H9 (cell line): ENCODE measurements around the gene CCDC122. TPM values are rescaled to one million over a fixed set of nuclear protein-coding genes. Genes with fewer than 3 reads are reported as not detected.

Experiments
- DNase-seq: peaks from one replicate; pipeline ENCODE4 v3.0.0-alpha.2; 2017
- H2AFZ ChIP-seq: one replicate; pipeline ENCODE4 v1.6.1; 2013; ENCODE audit warnings: mild to moderate bottlenecking, low read length, control low read depth, moderate library complexity
- H2AK5ac ChIP-seq: 2 replicates; pipeline ENCODE4 v1.6.1; 2013; ENCODE audit warnings: low read length, control low read depth, mixed read lengths; ENCODE audit not compliant: insufficient read length
- H2BK120ac ChIP-seq: one replicate; pipeline ENCODE4 v1.6.1; 2013; ENCODE audit warnings: low read depth, mild to moderate bottlenecking, low read length, control low read depth, inconsistent platforms; ENCODE audit not compliant: poor library complexity, severe bottlenecking
- H2BK12ac ChIP-seq: 2 replicates; pipeline ENCODE4 v1.6.1; 2013; ENCODE audit warnings: low read length, control low read depth, mixed read lengths, low read depth; ENCODE audit not compliant: insufficient read length
- H2BK15ac ChIP-seq: 2 replicates; pipeline ENCODE4 v1.6.1; 2013; ENCODE audit warnings: low read depth, low read length, control low read depth
- H2BK20ac ChIP-seq: one replicate; pipeline ENCODE4 v1.6.1; 2013; ENCODE audit warnings: low read depth, mild to moderate bottlenecking, low read length, control low read depth, inconsistent platforms; ENCODE audit not compliant: poor library complexity, severe bottlenecking
- H2BK5ac ChIP-seq: 2 replicates; pipeline ENCODE4 v1.6.1; 2013; ENCODE audit warnings: low read length, control low read depth, mixed read lengths; ENCODE audit not compliant: insufficient read length
- H3K14ac ChIP-seq: 2 replicates; pipeline ENCODE4 v1.6.1; 2013; ENCODE audit warnings: low read length, control low read depth; ENCODE audit not compliant: insufficient read depth
- H3K18ac ChIP-seq: 2 replicates; pipeline ENCODE4 v1.6.1; 2013; ENCODE audit warnings: low read depth, mild to moderate bottlenecking, mixed read lengths, low read length, control low read depth; ENCODE audit not compliant: insufficient read length
- H3K23ac ChIP-seq: 2 replicates; pipeline ENCODE4 v1.6.1; 2013; ENCODE audit warnings: low read length, control low read depth, mixed read lengths, low read depth; ENCODE audit not compliant: insufficient read length
- H3K23me2 ChIP-seq: 2 replicates; pipeline ENCODE4 v1.6.1; 2013; ENCODE audit warnings: low read depth, mild to moderate bottlenecking, mixed read lengths, low read length, control low read depth; ENCODE audit not compliant: insufficient read length, poor library complexity, severe bottlenecking
- H3K27ac ChIP-seq: 2 replicates; pipeline ENCODE4 v1.5.1; 2013; ENCODE audit warnings: low read length, control low read depth, mixed read lengths, low read depth; ENCODE audit not compliant: insufficient read length
- H3K27me3 ChIP-seq: 2 replicates; pipeline ENCODE4 v1.6.1; 2013; ENCODE audit warnings: low read length, control low read depth, inconsistent platforms; ENCODE audit not compliant: insufficient read depth
- H3K4ac ChIP-seq: 2 replicates; pipeline ENCODE4 v1.6.1; 2013; ENCODE audit warnings: low read depth, mild to moderate bottlenecking, control low read depth, inconsistent platforms, low read length, moderate library complexity
- H3K4me1 ChIP-seq: 2 replicates; pipeline ENCODE4 v1.6.1; 2013; ENCODE audit warnings: low read length, control low read depth, inconsistent platforms; ENCODE audit not compliant: insufficient read depth
- H3K4me2 ChIP-seq: 2 replicates; pipeline ENCODE4 v1.6.1; 2013; ENCODE audit warnings: low read length, control low read depth, mixed read lengths; ENCODE audit not compliant: insufficient read length, insufficient read depth
- H3K56ac ChIP-seq: 2 replicates; pipeline ENCODE4 v1.6.1; 2013; ENCODE audit warnings: low read depth, mild to moderate bottlenecking, mixed read lengths, low read length, control low read depth; ENCODE audit not compliant: insufficient read length
- H3K79me1 ChIP-seq: 2 replicates; pipeline ENCODE4 v1.6.1; 2013; ENCODE audit warnings: low read depth, mild to moderate bottlenecking, moderate library complexity, low read length, control low read depth, inconsistent platforms; ENCODE audit not compliant: insufficient read depth, poor library complexity, severe bottlenecking
- H3K79me2 ChIP-seq: 2 replicates; pipeline ENCODE4 v1.6.1; 2013; ENCODE audit warnings: low read length, control low read depth, inconsistent platforms; ENCODE audit not compliant: insufficient read depth
- H3K9ac ChIP-seq: 2 replicates; pipeline ENCODE4 v1.6.1; 2013; ENCODE audit warnings: low read length, control low read depth, mixed read lengths; ENCODE audit not compliant: insufficient read length; ENCODE audit errors: extremely low read depth
- H3K9me3 ChIP-seq: one replicate; pipeline ENCODE4 v1.6.1; 2013; ENCODE audit warnings: low read depth, low read length, inconsistent platforms; ENCODE audit not compliant: control insufficient read depth
- H3T11ph ChIP-seq: one replicate; pipeline ENCODE4 v1.6.1; 2013; ENCODE audit warnings: mild to moderate bottlenecking, low read length, control low read depth, inconsistent platforms
- H4K20me1 ChIP-seq: one replicate; pipeline ENCODE4 v1.6.1; 2013; ENCODE audit not compliant: control insufficient read depth, insufficient read length, insufficient read depth
- H4K5ac ChIP-seq: 2 replicates; pipeline ENCODE4 v1.6.1; 2013; ENCODE audit warnings: low read depth, mild to moderate bottlenecking, mixed read lengths, low read length, control low read depth; ENCODE audit not compliant: insufficient read length
- H4K8ac ChIP-seq: replicated peaks from 2 replicates; pipeline ENCODE4 v1.6.1; 2013; ENCODE audit warnings: low read length, control low read depth, mixed read lengths, low read depth; ENCODE audit not compliant: insufficient read length
- H4K91ac ChIP-seq: 2 replicates; pipeline ENCODE4 v1.6.1; 2013; ENCODE audit warnings: low read depth, mild to moderate bottlenecking, moderate library complexity, mixed read lengths, low read length, control low read depth; ENCODE audit not compliant: insufficient read length
- H3K27ac Mint-ChIP-seq, 3 experiments: 2 replicates in 2 of 3; 3 replicates in 1 of 3; pipeline ENCODE4 v1.8.0; 2020 to 2021; ENCODE audit warnings: mixed read lengths in 3 of 3, mild to moderate bottlenecking in 1 of 3, moderate library complexity in 1 of 3
- H3K27me3 Mint-ChIP-seq: 2 replicates; pipeline ENCODE4 v1.8.0; 2021; ENCODE audit warnings: low read depth, mild to moderate bottlenecking, moderate library complexity, mixed read lengths
- H3K36me3 Mint-ChIP-seq, 3 experiments: 2 replicates in 2 of 3; 3 replicates in 1 of 3; pipeline ENCODE4 v1.8.0; 2020 to 2021; ENCODE audit warnings: low read depth in 3 of 3, mixed read lengths in 3 of 3; ENCODE audit not compliant: insufficient read depth in 1 of 3
- H3K4me1 Mint-ChIP-seq, 2 experiments: 2 replicates each; pipeline ENCODE4 v1.8.0; 2020; ENCODE audit warnings: mixed read lengths in 2 of 2
- H3K4me3 Mint-ChIP-seq, 2 experiments: 2 replicates in 1 of 2; 3 replicates in 1 of 2; pipeline ENCODE4 v1.8.0; 2020 to 2021; ENCODE audit warnings: mild to moderate bottlenecking in 2 of 2, mixed read lengths in 2 of 2, moderate library complexity in 1 of 2
- H3K9me3 Mint-ChIP-seq, 2 experiments: 2 replicates in 1 of 2; 3 replicates in 1 of 2; pipeline ENCODE4 v1.8.0; 2020; ENCODE audit warnings: mild to moderate bottlenecking in 2 of 2, mixed read lengths in 2 of 2, moderate library complexity in 1 of 2
- WGBS: extraction: QIAGEN DNeasy Blood & Tissue Kit; methylation state at CpG from one replicate; pipeline ENCODE4 v1.1.7; 2013; ENCODE audit warnings: missing lambda C conversion rate, low lambda C conversion rate, mixed read lengths; ENCODE audit not compliant: insufficient read length; ENCODE audit errors: extremely low coverage; 5-methylcytosine and 5-hydroxymethylcytosine counted together
- total RNA-seq: library from RNA; stranded (reverse); gene quantifications from 2 replicates; pipeline ENCODE4 v1.2.1, GENCODE V29; 2021
- TF ChIP-seq, protein P1 (sequence below): fragments of 200-600 bp; sonication (generic); conservative IDR thresholded peaks from 3 replicates; pipeline ENCODE4 v1.8.0; 2021; ENCODE audit warnings: antibody characterized with exemption, mild to moderate bottlenecking

Gene CCDC122
- total RNA-seq, 1 experiment from 2014 or later, result 5.6 TPM

DNA sequence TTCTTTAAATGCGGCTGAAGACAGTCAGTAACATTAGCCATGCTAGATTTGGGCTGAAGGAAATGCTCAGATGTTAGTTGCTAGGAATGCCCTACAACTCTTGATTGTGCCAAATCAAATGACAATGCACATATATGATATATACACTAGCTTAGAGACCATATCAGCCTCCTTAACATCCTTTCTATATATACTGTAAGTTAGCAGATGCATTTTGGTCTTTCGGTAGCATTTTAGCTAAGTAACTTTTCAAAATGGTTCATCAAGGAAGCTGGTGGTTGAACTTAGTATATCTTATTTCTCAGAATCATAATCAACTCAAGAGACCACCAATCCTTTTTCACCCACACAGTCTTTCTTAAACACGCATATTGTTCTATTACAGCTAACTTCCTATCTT lies 78.7 kb downstream of the CCDC122 start:
- no CpG with 5 or more reads among the region's 3 CpGs for WGBS
- no peak overlapping the region for H3K23ac ChIP-seq
- peaks cover 2% of the 10 kb centered on the region; the same call in 1 of the 2 replicates for H3K27me3 Mint-ChIP-seq
- H3K9ac ChIP-seq, result no peak overlapping the region
- H4K91ac ChIP-seq, result no peak overlapping the region
- no peak overlapping the region for H3T11ph ChIP-seq
- H2BK15ac ChIP-seq, result no peak overlapping the region
- H3K4me3 Mint-ChIP-seq, result no peak overlapping the region
- no peak overlapping the region for H3K4ac ChIP-seq
- no peak for DNase-seq
- no peak overlapping the region for H3K4me2 ChIP-seq
- H3K27ac Mint-ChIP-seq, result no peak overlapping the region
- no peak overlapping the region for H3K18ac ChIP-seq
- H2BK5ac ChIP-seq, result no peak overlapping the region
- peaks cover 6% of the 10 kb centered on the region; the same call in 1 of the 2 replicates for H3K4me1 ChIP-seq
- no peak overlapping the region for H2BK12ac ChIP-seq
- no peaks in the 10 kb centered on the region for H3K9me3 ChIP-seq
- H3K14ac ChIP-seq, result no peak overlapping the region
- H2AFZ ChIP-seq, result no peak overlapping the region
- no peaks in the 10 kb centered on the region for H3K79me1 ChIP-seq
- H4K8ac ChIP-seq, result no peak overlapping the region
- H3K27ac ChIP-seq, result no peak overlapping the region
- H4K5ac ChIP-seq, result no peak overlapping the region
- no peaks in the 10 kb centered on the region for H3K23me2 ChIP-seq
- H2AK5ac ChIP-seq, result no peak overlapping the region
- H3K79me2 ChIP-seq, result no peaks in the 10 kb centered on the region
- H2BK120ac ChIP-seq, result no peak overlapping the region
- H4K20me1 ChIP-seq, result no peaks in the 10 kb centered on the region
- no peak overlapping the region for H3K56ac ChIP-seq
- no peaks in the 10 kb centered on the region; a peak in 1 of 5 replicates for H3K9me3 Mint-ChIP-seq
- H3K4me1 Mint-ChIP-seq, result peaks cover 13 to 16% of the 10 kb centered on the region in 2 experiments
- no peaks in the 10 kb centered on the region for H3K36me3 Mint-ChIP-seq
- TF ChIP-seq, protein P1, sequence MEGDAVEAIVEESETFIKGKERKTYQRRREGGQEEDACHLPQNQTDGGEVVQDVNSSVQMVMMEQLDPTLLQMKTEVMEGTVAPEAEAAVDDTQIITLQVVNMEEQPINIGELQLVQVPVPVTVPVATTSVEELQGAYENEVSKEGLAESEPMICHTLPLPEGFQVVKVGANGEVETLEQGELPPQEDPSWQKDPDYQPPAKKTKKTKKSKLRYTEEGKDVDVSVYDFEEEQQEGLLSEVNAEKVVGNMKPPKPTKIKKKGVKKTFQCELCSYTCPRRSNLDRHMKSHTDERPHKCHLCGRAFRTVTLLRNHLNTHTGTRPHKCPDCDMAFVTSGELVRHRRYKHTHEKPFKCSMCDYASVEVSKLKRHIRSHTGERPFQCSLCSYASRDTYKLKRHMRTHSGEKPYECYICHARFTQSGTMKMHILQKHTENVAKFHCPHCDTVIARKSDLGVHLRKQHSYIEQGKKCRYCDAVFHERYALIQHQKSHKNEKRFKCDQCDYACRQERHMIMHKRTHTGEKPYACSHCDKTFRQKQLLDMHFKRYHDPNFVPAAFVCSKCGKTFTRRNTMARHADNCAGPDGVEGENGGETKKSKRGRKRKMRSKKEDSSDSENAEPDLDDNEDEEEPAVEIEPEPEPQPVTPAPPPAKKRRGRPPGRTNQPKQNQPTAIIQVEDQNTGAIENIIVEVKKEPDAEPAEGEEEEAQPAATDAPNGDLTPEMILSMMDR, result no peak
- H2BK20ac ChIP-seq, result no peak overlapping the region
- H3K27me3 ChIP-seq, result no peaks in the 10 kb centered on the region
